ENCODE results near the gene LETM1.

The LETM1 gene

DNA sequence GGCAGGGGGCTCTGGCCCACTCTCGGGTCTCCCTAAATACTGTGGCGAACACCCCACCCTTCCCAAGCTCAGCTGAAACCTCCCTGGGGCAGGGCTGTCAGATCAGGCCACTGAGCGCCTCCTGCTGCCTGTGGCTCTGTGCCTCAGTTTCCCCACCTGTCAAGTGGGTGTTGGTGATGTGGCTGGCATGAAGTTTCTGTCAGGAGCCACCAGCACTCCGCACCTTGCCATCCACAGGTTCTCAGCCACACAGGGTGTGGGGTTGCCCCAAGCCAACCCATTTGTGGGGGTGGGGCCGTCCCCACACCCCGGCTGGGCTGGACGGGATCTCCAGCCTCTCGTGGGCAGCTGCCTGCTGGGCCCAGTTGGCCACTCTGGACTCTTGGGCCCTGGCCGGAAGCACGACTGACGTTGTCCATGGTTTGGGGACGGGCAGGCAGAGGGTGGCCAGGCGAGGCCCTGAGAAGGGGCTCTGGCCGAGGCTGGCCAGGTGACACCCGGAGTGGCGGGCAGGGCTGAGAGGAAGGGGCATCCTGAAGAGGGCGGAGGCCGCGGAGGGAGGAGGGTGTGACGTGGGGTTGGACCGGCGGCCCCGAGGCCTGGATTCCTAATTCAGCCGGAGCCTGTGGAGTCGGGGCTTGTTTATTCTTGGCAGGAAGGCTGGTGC, 68.4 kb downstream of the LETM1 start:
- no peak for ATAC-seq
- no peak for TF ChIP-seq ZNF8 (CRISPR knock-in tag; IDR thresholded peaks at IDR 0.05)
- TF ChIP-seq CSDC2 (CRISPR knock-in tag; IDR thresholded peaks at IDR 0.05) = no peak
- no peak for TF ChIP-seq ZC3H10 (CRISPR knock-in tag; IDR thresholded peaks at IDR 0.05)

DNA sequence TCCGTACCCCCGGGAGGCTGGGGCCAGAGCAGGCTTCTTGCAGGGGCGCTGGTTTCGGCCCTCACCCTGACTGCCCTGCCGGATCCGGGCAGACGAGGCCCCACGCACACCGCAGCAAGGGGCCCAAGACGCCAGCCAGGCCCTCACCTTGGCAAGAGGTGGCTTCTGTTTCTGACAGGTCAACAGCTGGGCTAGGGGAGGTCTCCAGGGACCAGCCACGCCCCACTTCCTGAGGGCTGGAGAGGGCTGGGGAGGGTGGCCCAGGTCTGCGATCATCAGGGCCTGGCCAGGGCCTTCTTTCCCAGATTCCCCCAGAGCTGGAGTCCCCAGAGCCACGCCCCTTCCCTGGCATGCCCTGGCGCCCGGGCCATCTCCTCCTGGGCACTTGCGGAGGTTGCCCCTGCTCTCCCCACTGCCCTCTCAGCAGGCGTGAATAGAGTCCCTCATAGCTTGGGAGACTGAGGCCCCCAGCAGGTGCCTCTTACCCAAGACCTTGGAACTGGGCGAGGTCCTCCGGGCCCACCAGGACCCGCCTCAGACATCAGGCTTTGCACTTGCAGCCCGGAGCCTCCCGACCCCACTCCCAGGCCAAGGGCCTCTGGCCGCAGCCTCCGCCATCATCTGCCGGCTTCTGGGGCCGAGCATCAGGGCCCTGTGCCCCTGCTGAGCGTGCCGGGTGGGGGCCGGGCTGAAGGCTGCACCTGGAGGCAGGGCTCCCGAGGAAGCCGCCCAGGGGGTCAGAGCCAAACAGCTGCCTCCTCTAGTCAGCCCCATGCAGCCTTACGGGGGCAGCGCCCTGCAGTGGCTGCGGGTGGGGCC, 69.2 kb downstream of the LETM1 start:
- TF ChIP-seq CSRNP3 (CRISPR knock-in tag; IDR thresholded peaks at IDR 0.05) (no peak), ZC3H10 (CRISPR knock-in tag; IDR thresholded peaks at IDR 0.05) (no peak), ZFP3 (CRISPR knock-in tag; IDR thresholded peaks at IDR 0.05) (no peak), TSHZ2 (CRISPR knock-in tag; IDR thresholded peaks at IDR 0.05) (no peak), ARNTL (CRISPR knock-in tag; IDR thresholded peaks at IDR 0.05; ENCODE audit: borderline replicate concordance, low read depth) (no peak), GLIS3 (CRISPR knock-in tag; IDR thresholded peaks at IDR 0.05) (no peak)
- no peak for ATAC-seq

DNA sequence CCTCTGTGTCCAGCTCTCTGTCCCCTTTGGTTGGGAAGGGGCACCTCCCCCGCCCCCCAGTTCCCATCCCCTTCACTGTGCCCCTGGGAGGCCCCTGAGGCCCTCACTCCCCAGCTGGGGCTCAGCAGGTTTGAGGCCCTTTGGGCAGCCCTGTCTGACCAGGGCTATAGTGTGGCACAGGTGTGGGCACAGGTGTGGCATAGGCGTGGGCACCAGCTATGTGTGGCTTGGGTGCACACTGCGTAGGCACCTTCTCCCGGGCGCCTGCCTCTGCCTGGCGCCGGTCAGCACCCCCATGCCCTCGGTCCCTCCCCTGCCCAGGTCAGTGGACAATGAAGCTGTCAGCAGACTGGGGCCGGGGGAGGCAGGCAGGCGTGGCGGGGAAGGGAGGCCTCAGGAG, 70.4 kb downstream of the LETM1 start:
- no peak for ATAC-seq
- no peak for TF ChIP-seq CSRNP3 (CRISPR knock-in tag; IDR thresholded peaks at IDR 0.05)
- TF ChIP-seq ZC3H10 (CRISPR knock-in tag; IDR thresholded peaks at IDR 0.05) = no peak
- no peak for TF ChIP-seq PPARA (CRISPR knock-in tag; IDR thresholded peaks at IDR 0.05; ENCODE audit: borderline replicate concordance)
- TF ChIP-seq ARNTL (CRISPR knock-in tag; IDR thresholded peaks at IDR 0.05; ENCODE audit: borderline replicate concordance, low read depth) = no peak
- no peak for TF ChIP-seq ESRRG (CRISPR knock-in tag; IDR thresholded peaks at IDR 0.05)
- no peak for TF ChIP-seq ISL1 (CRISPR knock-in tag; IDR thresholded peaks at IDR 0.05)
- TF ChIP-seq ZNF565 (CRISPR knock-in tag; conservative IDR thresholded peaks at IDR 0.05; ENCODE audit: low read depth) = no peak
- no peak for TF ChIP-seq GLIS3 (CRISPR knock-in tag; IDR thresholded peaks at IDR 0.05)
- TF ChIP-seq, protein P1, sequence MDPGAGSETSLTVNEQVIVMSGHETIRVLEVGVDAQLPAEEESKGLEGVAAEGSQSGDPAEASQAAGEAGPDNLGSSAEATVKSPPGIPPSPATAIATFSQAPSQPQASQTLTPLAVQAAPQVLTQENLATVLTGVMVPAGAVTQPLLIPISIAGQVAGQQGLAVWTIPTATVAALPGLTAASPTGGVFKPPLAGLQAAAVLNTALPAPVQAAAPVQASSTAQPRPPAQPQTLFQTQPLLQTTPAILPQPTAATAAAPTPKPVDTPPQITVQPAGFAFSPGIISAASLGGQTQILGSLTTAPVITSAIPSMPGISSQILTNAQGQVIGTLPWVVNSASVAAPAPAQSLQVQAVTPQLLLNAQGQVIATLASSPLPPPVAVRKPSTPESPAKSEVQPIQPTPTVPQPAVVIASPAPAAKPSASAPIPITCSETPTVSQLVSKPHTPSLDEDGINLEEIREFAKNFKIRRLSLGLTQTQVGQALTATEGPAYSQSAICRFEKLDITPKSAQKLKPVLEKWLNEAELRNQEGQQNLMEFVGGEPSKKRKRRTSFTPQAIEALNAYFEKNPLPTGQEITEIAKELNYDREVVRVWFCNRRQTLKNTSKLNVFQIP (CRISPR knock-in tag; IDR thresholded peaks at IDR 0.05; ENCODE audit: borderline replicate concordance, low read depth) = no peak
- TF ChIP-seq BACH2 (CRISPR knock-in tag; IDR thresholded peaks at IDR 0.05; ENCODE audit: borderline replicate concordance) = no peak
- no peak for TF ChIP-seq ZNF70 (CRISPR knock-in tag; IDR thresholded peaks at IDR 0.05)
- TF ChIP-seq ZFP3 (CRISPR knock-in tag; IDR thresholded peaks at IDR 0.05) = no peak
- TF ChIP-seq OSR1 (CRISPR knock-in tag; IDR thresholded peaks at IDR 0.05) = no peak
- no peak for TF ChIP-seq TSHZ2 (CRISPR knock-in tag; IDR thresholded peaks at IDR 0.05)
- TF ChIP-seq ZNF8 (CRISPR knock-in tag; IDR thresholded peaks at IDR 0.05) = no peak
- no peak for TF ChIP-seq TOX (CRISPR knock-in tag; IDR thresholded peaks at IDR 0.05; ENCODE audit: borderline replicate concordance)
- TF ChIP-seq SNAI2 (CRISPR knock-in tag; IDR thresholded peaks at IDR 0.05) = no peak
- no peak for TF ChIP-seq RARB (CRISPR knock-in tag; IDR thresholded peaks at IDR 0.05)
- TF ChIP-seq ZFP30 (CRISPR knock-in tag; IDR thresholded peaks at IDR 0.05) = no peak
- no peak for TF ChIP-seq TCF4 (CRISPR knock-in tag; IDR thresholded peaks at IDR 0.05; ENCODE audit: borderline replicate concordance)

Measured in SK-N-SH treated with all-trans-retinoic acid at 6 μM for 48 hours (cell line).